NCI-H1092 (cell line): ENCODE results near the gene SCUBE3.

ENCODE experiments used
- DNase-seq: peaks from one replicate; lab custom pipeline; 2025; lab: John Stamatoyannopoulos, UW

SCUBE3 gene

GRCh38 chr6:35213298-35213791 is 411 bp upstream of the SCUBE3 start:
- no peak for DNase-seq

GRCh38 chr6:35214869-35215664 is 1.3 kb downstream of the SCUBE3 start:
- no peak for DNase-seq

- no peak for DNase-seq
These were observed 2.1 kb downstream of the SCUBE3 start for GRCh38 chr6:35215665-35216411.

DNA sequence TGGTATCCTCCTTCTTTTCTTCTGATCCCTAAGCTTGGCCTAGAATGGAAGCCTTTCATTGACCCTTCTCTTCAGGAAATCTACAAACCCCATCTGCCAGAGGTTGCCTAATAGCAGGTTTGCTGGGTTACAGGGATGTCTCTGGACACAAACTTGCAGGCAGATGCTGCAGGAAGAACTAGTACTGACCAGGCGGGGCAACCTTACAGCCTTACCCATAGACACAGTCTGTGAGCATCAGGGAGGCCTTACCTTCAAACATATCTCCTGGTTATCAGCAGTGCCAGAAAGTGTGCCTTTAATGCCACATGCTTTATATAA is 2.6 kb downstream of the SCUBE3 start:
- no peak for DNase-seq

- no peak for DNase-seq
These were observed 3.4 kb downstream of the SCUBE3 start for GRCh38 chr6:35216851-35217811.

- no peak for DNase-seq
These were observed 4.3 kb downstream of the SCUBE3 start for GRCh38 chr6:35218021-35218420.

GRCh38 chr6:35218456-35218855 is 4.7 kb downstream of the SCUBE3 start:
- no peak for DNase-seq

- DNase-seq: no peak
These were observed 6.0 kb downstream of the SCUBE3 start for GRCh38 chr6:35219683-35220326.

- DNase-seq: no peak
These were observed 7.0 kb downstream of the SCUBE3 start for GRCh38 chr6:35220711-35221110.

- DNase-seq: no peak
These were observed 9.6 kb downstream of the SCUBE3 start for GRCh38 chr6:35223396-35223795.

- no peak for DNase-seq
These were observed 11.0 kb downstream of the SCUBE3 start for GRCh38 chr6:35224720-35225119.

DNA sequence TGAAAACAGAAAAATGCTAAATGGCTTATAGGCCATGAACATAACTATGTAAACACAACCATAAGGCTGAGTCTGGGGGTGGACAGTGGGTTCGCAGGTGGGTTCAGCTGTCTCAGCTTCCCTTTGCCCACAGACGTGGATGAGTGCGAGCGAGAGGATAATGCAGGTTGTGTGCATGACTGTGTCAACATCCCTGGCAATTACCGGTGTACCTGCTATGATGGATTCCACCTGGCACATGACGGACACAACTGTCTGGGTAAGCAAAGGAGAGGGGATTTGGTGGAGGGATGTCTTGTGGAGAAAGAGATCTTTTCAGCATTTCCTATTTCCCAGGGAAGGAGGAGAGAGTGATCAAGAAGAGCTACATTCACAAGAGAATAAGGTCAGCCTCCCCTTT is 14.7 kb downstream of the SCUBE3 start:
- DNase-seq: no peak

DNA sequence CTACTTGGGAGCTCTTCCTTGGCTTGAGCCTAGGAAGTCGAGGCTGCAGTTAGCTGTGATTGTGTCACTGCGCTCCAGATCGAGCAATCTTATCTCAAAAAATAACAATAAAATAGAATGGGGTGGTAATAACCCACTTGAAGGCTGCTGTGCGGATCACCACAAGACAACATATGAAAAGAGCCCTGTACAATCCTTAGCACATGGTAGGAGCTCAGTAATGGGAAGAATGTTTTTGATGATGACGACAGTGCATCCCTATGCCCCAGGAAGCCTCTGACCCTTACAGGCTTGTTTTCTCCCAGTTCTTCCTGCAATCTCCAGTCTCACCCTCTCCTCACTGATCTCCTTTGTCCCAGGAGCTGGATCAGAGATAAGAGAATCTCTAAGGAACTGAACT is 15.5 kb downstream of the SCUBE3 start:
- no peak for DNase-seq

DNA sequence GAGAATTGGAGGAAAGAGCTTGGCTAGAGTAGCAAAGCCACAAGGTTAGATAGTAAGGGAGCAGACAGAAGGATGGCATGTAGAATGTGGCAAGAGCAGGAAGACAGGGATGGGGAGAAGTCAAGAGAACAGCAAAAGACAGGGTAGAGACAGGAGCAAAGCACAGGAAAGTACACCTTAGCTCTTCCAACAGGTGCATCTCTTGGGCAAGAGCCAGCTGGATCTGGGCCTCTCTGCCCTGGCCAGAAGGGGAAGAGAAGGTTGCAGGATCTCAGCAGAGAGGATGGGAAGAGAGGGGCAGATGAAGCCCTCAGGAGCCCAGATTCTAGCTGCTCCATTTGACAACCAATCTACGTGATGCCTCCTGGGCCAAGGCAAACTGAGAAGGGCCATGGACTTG is 16.7 kb downstream of the SCUBE3 start:
- DNase-seq: no peak

GRCh38 chr6:35230950-35231349 is 17.2 kb downstream of the SCUBE3 start:
- no peak for DNase-seq

DNA sequence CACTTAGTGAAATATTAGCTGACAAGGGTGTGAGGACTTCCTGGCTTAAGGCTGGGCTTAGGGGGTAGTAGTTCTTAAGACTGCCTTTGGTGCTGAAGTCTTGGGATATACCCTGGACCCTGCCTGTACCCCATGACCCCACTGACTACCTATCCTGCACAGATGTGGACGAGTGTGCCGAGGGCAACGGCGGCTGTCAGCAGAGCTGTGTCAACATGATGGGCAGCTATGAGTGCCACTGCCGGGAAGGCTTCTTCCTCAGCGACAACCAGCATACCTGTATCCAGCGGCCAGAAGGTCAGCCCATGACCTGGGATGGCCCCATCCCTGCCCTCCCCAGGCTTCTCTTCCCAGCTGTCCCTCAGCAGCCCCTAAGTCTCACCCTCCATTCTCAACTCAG is 17.8 kb downstream of the SCUBE3 start:
- DNase-seq: no peak

- no peak for DNase-seq
These were observed 21.1 kb downstream of the SCUBE3 start for GRCh38 chr6:35234901-35235300.

DNA sequence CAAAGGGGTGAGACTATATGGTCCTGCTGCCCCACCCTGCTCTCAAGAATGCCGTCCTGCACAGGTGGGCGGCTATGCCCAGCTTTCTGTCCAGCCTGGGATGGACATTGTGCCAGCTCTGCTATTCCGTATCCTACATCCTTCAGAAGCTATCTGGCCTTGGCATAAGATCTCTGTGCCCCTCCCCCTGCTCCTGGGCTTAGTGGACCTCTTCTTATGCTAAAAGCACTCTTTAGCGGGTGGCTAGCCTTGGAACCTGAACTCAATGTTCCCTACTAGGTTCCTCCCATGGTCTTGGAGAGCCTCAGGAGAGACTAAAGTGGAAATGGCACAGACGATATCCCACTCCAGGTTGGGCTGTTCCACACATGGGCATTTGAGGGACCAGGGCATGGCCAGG is 22.5 kb downstream of the SCUBE3 start:
- no peak for DNase-seq

GRCh38 chr6:35237476-35237875 is 23.7 kb downstream of the SCUBE3 start:
- DNase-seq: no peak

GRCh38 chr6:35238843-35239289 is 25.1 kb downstream of the SCUBE3 start:
- no peak for DNase-seq

DNA sequence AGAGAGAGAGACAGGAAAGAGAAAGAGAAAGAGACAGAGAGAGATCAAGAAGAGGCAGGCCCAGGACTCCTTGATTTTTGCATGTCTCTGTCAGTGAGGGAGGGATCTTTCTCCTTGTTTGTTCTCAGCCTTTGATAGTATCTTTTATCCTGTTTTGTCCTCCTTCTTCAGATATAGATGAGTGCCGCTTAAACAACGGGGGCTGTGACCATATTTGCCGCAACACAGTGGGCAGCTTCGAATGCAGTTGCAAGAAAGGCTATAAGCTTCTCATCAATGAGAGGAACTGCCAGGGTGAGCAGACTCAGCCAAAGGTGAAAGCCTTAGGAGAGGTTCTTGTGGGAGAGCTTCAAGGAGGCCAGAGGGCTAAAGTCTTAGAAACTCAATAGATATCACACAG is 25.8 kb downstream of the SCUBE3 start:
- DNase-seq: no peak
